ENCODE data around the gene WDR59.
"Not testable (repeated sequence)": the region's sequence is repeated elsewhere in the genome, so short reads cannot be mapped to it uniquely, and the experiment has no call there.

Gene WDR59

DNA sequence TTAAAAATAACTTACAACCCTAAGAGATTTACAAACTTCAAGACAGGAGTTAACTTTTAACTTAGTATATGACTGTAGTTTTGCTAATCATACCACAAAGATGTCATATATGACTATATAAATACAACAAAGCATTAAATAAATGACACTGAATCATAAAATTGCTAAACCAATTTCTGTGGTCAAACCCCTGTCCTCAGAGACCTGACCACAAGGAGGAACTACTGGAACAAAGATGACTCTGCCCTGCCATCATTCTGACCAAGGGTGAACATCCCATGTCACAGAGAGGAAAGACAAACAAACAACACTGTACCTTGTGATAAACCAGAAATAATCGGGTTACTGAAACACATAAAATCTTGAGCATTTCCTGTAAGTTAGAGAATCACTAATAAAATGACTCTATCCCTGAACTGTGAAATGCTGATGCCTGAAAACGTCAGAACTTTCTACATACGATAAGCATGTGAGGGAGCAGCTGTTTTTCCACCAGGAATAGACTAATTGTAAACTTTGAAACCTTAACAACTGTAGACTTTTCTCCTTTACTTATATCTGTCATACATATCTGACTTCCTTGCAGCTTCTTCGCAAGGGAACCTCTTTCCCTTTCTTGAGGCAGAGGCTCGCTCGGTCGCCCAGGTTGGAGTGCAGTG, 47.9 kb downstream of the WDR59 start:
- H3K36me3 ChIP-seq (ENCODE audit: insufficient read depth, low read length): peaks cover 35% of the 10 kb centered on the region
- H3K9me3 ChIP-seq (ENCODE audit: low read length): no peaks in the 10 kb centered on the region
- no peaks in the 10 kb centered on the region for H3K4me1 ChIP-seq (ENCODE audit: insufficient read depth, low read length)

DNA sequence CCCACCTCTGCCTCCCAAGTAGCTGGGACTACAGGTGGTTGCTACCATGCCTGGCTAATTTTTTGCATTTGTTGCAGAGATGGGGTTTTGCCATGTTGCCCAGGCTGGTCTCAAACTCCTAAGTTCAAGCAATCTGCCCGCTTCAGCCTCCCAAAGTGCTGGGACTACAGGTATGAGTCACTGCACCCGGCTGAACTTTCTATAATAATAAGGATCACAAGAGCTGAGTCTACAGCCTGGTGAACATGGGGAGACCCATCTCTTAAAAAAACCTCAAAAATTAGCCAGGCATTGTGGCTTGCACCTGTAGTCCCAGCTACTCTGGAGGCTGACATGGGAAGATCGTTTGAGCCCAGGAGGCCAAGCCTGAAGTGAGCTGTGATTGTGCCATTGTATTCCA, 53.5 kb downstream of the WDR59 start:
- no peak overlapping the region for H2AFZ ChIP-seq (ENCODE audit: low read depth, low read length)
- peaks cover 28% of the 10 kb centered on the region for H3K36me3 ChIP-seq (ENCODE audit: insufficient read depth, low read length)
- H3K27me3 ChIP-seq (ENCODE audit: insufficient read depth, low read length): no peaks in the 10 kb centered on the region
- no peaks in the 10 kb centered on the region for H3K4me1 ChIP-seq (ENCODE audit: insufficient read depth, low read length)
- H3K9me3 ChIP-seq (ENCODE audit: low read length): no peaks in the 10 kb centered on the region
- H3K4me3 ChIP-seq (ENCODE audit: low read length): no peak overlapping the region

More for the DNA sequence above, 47.9 kb downstream of the WDR59 start:
- Histone ChIP-seq H2AFZ (ENCODE audit: low read depth, low read length) (no peak overlapping the region), H3K27me3 (ENCODE audit: insufficient read depth, low read length) (no peaks in the 10 kb centered on the region), H3K4me3 (ENCODE audit: low read length) (no peak overlapping the region)

- Histone ChIP-seq H3K27me3 (ENCODE audit: insufficient read depth, low read length) (no peaks in the 10 kb centered on the region), H3K36me3 (ENCODE audit: insufficient read depth, low read length) (peaks cover 26% of the 10 kb centered on the region)
Observed at GRCh38 chr16:74929636-74930035, 55.3 kb downstream of the WDR59 start.

DNA sequence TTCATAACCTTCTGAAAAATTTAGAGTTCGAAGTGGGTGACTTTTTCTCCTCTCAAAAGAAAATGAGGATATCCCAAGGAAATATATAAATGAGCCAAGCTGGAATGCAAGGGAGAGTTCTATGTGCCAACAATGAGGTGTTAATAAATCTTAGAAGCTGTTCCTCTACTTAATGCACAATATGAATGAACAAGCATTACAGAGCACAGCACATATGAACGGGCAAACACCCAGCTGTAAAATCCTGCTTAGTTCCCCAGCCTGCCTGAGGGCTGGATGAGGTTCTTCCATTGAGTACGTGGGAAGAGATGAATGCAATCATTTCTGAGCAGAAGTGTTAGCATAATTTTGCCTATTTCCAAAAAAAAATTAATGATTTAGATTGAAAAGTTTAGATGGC, 58.1 kb downstream of the WDR59 start:
- Histone ChIP-seq H3K9me3 (ENCODE audit: low read length) (no peaks in the 10 kb centered on the region), H3K36me3 (ENCODE audit: insufficient read depth, low read length) (peaks cover 40% of the 10 kb centered on the region), H3K4me3 (ENCODE audit: low read length) (no peak overlapping the region), H2AFZ (ENCODE audit: low read depth, low read length) (no peak overlapping the region), H3K27me3 (ENCODE audit: insufficient read depth, low read length) (no peaks in the 10 kb centered on the region), H3K4me1 (ENCODE audit: insufficient read depth, low read length) (no peaks in the 10 kb centered on the region)

More at GRCh38 chr16:74929636-74930035, 55.3 kb downstream of the WDR59 start:
- H3K4me3 ChIP-seq (ENCODE audit: low read length): no peak overlapping the region
- H3K9me3 ChIP-seq (ENCODE audit: low read length): no peaks in the 10 kb centered on the region
- no peaks in the 10 kb centered on the region for H3K4me1 ChIP-seq (ENCODE audit: insufficient read depth, low read length)
- H2AFZ ChIP-seq (ENCODE audit: low read depth, low read length): no peak overlapping the region

GRCh38 chr16:74923766-74924460, 61.0 kb downstream of the WDR59 start:
- Histone ChIP-seq H3K36me3 (ENCODE audit: insufficient read depth, low read length) (peaks cover 47% of the 10 kb centered on the region), H3K4me1 (ENCODE audit: insufficient read depth, low read length) (no peaks in the 10 kb centered on the region), H3K9me3 (ENCODE audit: low read length) (no peaks in the 10 kb centered on the region), H3K4me3 (ENCODE audit: low read length) (no peak overlapping the region), H3K27me3 (ENCODE audit: insufficient read depth, low read length) (no peaks in the 10 kb centered on the region), H2AFZ (ENCODE audit: low read depth, low read length) (no peak overlapping the region)

DNA sequence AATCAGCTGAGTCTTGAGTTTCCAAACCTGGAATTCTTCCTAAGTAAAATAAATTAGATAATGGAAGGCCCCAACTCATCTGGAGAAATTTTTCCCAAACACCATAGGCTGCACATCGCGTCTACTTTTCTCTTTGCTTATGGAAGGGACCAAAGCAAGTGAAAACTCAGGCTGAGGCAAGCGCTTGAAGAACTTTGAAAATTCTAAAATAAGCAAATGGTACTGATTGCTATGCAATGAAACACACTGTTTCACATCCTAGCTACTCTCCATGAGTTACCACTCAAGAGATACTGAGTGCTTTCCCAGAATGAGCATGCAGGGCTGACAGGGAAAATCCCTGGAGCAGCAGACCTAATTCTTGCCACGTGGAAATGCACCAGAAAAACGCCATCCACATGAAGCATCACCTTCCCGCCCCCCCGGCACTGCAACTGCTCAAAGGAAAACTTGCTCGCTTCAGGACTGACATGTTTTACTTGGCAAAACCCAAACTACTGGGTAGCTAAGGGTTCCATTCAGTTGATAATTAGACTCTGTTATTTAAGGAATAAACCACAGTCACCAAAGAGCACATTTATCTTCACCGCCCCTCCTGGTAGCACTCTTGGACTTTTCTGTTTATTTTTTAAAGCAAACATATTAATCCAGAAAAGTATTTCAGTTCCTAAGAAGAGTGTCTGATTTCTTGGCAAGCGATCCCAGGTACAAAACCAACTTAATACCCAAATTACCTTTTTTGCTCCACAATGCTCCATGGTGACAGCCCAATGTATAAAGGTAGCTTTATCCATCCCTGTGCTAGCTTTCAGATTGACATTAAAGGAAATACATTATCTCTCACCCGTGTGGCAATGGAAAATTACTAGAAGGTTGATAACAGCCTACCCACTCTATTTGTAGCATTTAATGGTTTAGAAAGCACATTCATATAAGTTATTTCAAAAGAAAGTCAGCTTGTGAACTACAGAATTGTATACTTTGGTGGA, 62.5 kb downstream of the WDR59 start:
- no peak overlapping the region for H3K4me3 ChIP-seq (ENCODE audit: low read length)
- H3K4me1 ChIP-seq (ENCODE audit: insufficient read depth, low read length): no peaks in the 10 kb centered on the region
- H3K27me3 ChIP-seq (ENCODE audit: insufficient read depth, low read length): no peaks in the 10 kb centered on the region
- H2AFZ ChIP-seq (ENCODE audit: low read depth, low read length): no peak overlapping the region
- peaks cover 54% of the 10 kb centered on the region for H3K36me3 ChIP-seq (ENCODE audit: insufficient read depth, low read length)
- no peaks in the 10 kb centered on the region for H3K9me3 ChIP-seq (ENCODE audit: low read length)

GRCh38 chr16:74921051-74921450, 63.9 kb downstream of the WDR59 start:
- H3K27me3 ChIP-seq (ENCODE audit: insufficient read depth, low read length): no peaks in the 10 kb centered on the region
- peaks cover 66% of the 10 kb centered on the region for H3K36me3 ChIP-seq (ENCODE audit: insufficient read depth, low read length)
- H2AFZ ChIP-seq (ENCODE audit: low read depth, low read length): no peak overlapping the region
- H3K9me3 ChIP-seq (ENCODE audit: low read length): no peaks in the 10 kb centered on the region
- no peaks in the 10 kb centered on the region for H3K4me1 ChIP-seq (ENCODE audit: insufficient read depth, low read length)
- H3K4me3 ChIP-seq (ENCODE audit: low read length): no peak overlapping the region

DNA sequence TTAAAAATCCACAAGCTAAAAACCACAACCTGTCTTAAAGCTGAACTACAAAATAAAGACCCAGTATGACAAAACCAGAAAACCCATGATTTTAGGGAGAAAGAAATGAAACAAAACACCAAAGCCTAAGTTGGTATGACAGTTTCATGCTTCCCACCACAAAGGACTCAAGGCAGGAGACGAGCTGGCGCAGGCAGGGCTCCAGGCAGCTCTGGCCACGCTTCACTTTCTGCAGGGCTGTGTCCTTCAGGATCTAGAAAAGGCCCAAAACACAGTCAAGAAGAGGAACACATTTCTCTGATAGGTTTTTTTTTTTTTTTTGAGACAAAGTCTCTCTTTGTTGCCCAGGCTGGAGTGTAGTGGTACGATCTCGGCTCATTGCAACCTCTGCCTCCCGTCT, 75.3 kb downstream of the WDR59 start:
- H3K4me3 ChIP-seq (ENCODE audit: low read length): no peak overlapping the region
- peaks cover 23% of the 10 kb centered on the region for H3K9me3 ChIP-seq (ENCODE audit: low read length)
- H3K36me3 ChIP-seq (ENCODE audit: insufficient read depth, low read length): peaks cover 74% of the 10 kb centered on the region
- no peaks in the 10 kb centered on the region for H3K4me1 ChIP-seq (ENCODE audit: insufficient read depth, low read length)
- H2AFZ ChIP-seq (ENCODE audit: low read depth, low read length): no peak overlapping the region
- no peaks in the 10 kb centered on the region for H3K27me3 ChIP-seq (ENCODE audit: insufficient read depth, low read length)

- not testable (repeated sequence) for H3K27me3 ChIP-seq (ENCODE audit: insufficient read depth, low read length); H3K4me1 ChIP-seq (ENCODE audit: insufficient read depth, low read length); H3K4me3 ChIP-seq (ENCODE audit: low read length); H2AFZ ChIP-seq (ENCODE audit: low read depth, low read length)
- Histone ChIP-seq H3K36me3 (ENCODE audit: insufficient read depth, low read length) (peaks cover 72% of the 10 kb centered on the region), H3K9me3 (ENCODE audit: low read length) (peaks cover 21% of the 10 kb centered on the region)
Observed at GRCh38 chr16:74908759-74909158, 76.2 kb downstream of the WDR59 start.

GRCh38 chr16:74903901-74904678, 80.8 kb downstream of the WDR59 start:
- Histone ChIP-seq H2AFZ (ENCODE audit: low read depth, low read length) (no peak overlapping the region), H3K36me3 (ENCODE audit: insufficient read depth, low read length) (peaks cover 61% of the 10 kb centered on the region), H3K4me3 (ENCODE audit: low read length) (no peak overlapping the region), H3K27me3 (ENCODE audit: insufficient read depth, low read length) (no peaks in the 10 kb centered on the region), H3K4me1 (ENCODE audit: insufficient read depth, low read length) (no peaks in the 10 kb centered on the region), H3K9me3 (ENCODE audit: low read length) (peaks cover 11% of the 10 kb centered on the region)

- H3K36me3 ChIP-seq (ENCODE audit: insufficient read depth, low read length): peaks cover 54% of the 10 kb centered on the region
Observed at GRCh38 chr16:74903120-74903519, 81.8 kb downstream of the WDR59 start.

DNA sequence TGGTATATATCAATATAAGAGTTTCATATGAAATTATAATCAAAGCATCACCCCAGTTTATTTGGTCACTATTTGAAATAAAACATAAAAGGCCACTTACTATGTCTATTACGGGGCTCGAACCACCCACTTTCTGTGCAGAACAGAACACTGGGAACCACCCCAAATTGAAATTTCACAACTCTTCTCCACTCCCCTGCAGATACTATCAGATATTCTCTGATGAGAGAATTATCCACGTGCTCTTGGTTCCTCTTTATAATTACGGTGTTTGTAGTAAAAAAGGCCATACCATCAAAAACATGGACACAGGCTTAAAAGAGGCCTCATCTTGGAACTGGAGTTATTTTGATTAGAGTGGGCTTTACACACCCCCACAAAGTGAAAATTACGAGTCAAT, 82.8 kb downstream of the WDR59 start:
- H3K36me3 ChIP-seq (ENCODE audit: insufficient read depth, low read length): peaks cover 46% of the 10 kb centered on the region
- no peaks in the 10 kb centered on the region for H3K4me1 ChIP-seq (ENCODE audit: insufficient read depth, low read length)
- H3K9me3 ChIP-seq (ENCODE audit: low read length): peaks cover 6% of the 10 kb centered on the region
- H2AFZ ChIP-seq (ENCODE audit: low read depth, low read length): no peak overlapping the region
- H3K4me3 ChIP-seq (ENCODE audit: low read length): no peak overlapping the region
- no peaks in the 10 kb centered on the region for H3K27me3 ChIP-seq (ENCODE audit: insufficient read depth, low read length)

More at GRCh38 chr16:74903120-74903519, 81.8 kb downstream of the WDR59 start:
- Histone ChIP-seq H2AFZ (ENCODE audit: low read depth, low read length) (no peak overlapping the region), H3K4me3 (ENCODE audit: low read length) (no peak overlapping the region), H3K27me3 (ENCODE audit: insufficient read depth, low read length) (no peaks in the 10 kb centered on the region), H3K4me1 (ENCODE audit: insufficient read depth, low read length) (no peaks in the 10 kb centered on the region), H3K9me3 (ENCODE audit: low read length) (peaks cover 11% of the 10 kb centered on the region)

Data from neuron (in vitro differentiated cells).